HG03457 (cell line): ENCODE data around the gene PCSK6.

ENCODE experiments used
- ATAC-seq: cut with Tn5 transposase; IDR thresholded peaks from one replicate; pipeline ENCODE4 v1.9.1; 2021; ENCODE audit warnings: moderate number of reproducible peaks; ENCODE audit not compliant: unreplicated experiment

Gene PCSK6

GRCh38 chr15:101499863-101500713 lies 10.6 kb upstream of the PCSK6 start:
- ATAC-seq = peak; percentile 72

- no peak for ATAC-seq
These were observed 9.4 kb upstream of the PCSK6 start for GRCh38 chr15:101498717-101499480.

GRCh38 chr15:101498076-101498716 lies 8.7 kb upstream of the PCSK6 start:
- ATAC-seq = no peak

GRCh38 chr15:101497484-101498034 lies 8.1 kb upstream of the PCSK6 start:
- ATAC-seq = no peak

GRCh38 chr15:101497017-101497416 lies 7.5 kb upstream of the PCSK6 start:
- no peak for ATAC-seq

- no peak for ATAC-seq
These were observed 6.9 kb upstream of the PCSK6 start for GRCh38 chr15:101496198-101496986.

GRCh38 chr15:101495334-101496197 lies 6.1 kb upstream of the PCSK6 start:
- no peak for ATAC-seq

GRCh38 chr15:101494251-101494796 lies 4.8 kb upstream of the PCSK6 start:
- ATAC-seq = no peak

GRCh38 chr15:101492766-101493692 lies 3.5 kb upstream of the PCSK6 start:
- ATAC-seq = no peak

GRCh38 chr15:101491734-101492640 lies 2.5 kb upstream of the PCSK6 start:
- no peak for ATAC-seq

GRCh38 chr15:101490922-101491733 lies 1.6 kb upstream of the PCSK6 start:
- no peak for ATAC-seq

GRCh38 chr15:101490408-101490891 lies 943 bp upstream of the PCSK6 start:
- ATAC-seq = no peak

- no peak for ATAC-seq
These were observed 289 bp downstream of the PCSK6 start for GRCh38 chr15:101489237-101489598.

GRCh38 chr15:101488300-101489164 lies 975 bp downstream of the PCSK6 start:
- no peak for ATAC-seq

GRCh38 chr15:101486696-101487459 lies 2.6 kb downstream of the PCSK6 start:
- no peak for ATAC-seq
